Measurements from ENCODE around the gene PPIP5K2.
"Not testable (repeated sequence)": the region's sequence is repeated elsewhere in the genome, so short reads cannot be mapped to it uniquely, and the experiment has no call there.

The PPIP5K2 gene

GRCh38 chr5:103126557-103126956 is 6.5 kb downstream of the PPIP5K2 start:
- DNase-seq = no peak

GRCh38 chr5:103127292-103127817 is 7.3 kb downstream of the PPIP5K2 start:
- no peak for DNase-seq

GRCh38 chr5:103128202-103128601 is 8.1 kb downstream of the PPIP5K2 start:
- DNase-seq = no peak

- no peak for DNase-seq
These were observed 12.6 kb downstream of the PPIP5K2 start for GRCh38 chr5:103132684-103133083.

GRCh38 chr5:103133231-103133630 is 13.1 kb downstream of the PPIP5K2 start:
- DNase-seq = no peak

GRCh38 chr5:103135461-103135860 is 15.4 kb downstream of the PPIP5K2 start:
- no peak for DNase-seq

GRCh38 chr5:103138202-103138690 is 18.1 kb downstream of the PPIP5K2 start:
- DNase-seq = no peak

GRCh38 chr5:103139264-103139865 is 19.3 kb downstream of the PPIP5K2 start:
- DNase-seq = peak; percentile 25 to 37

- not testable (repeated sequence) for DNase-seq
These were observed 22.0 kb downstream of the PPIP5K2 start for GRCh38 chr5:103142132-103142531.

- no peak for DNase-seq
These were observed 25.1 kb downstream of the PPIP5K2 start for GRCh38 chr5:103145196-103145595.

- no peak for DNase-seq
These were observed 28.1 kb downstream of the PPIP5K2 start for GRCh38 chr5:103148213-103148612.

GRCh38 chr5:103151156-103151555 is 31.1 kb downstream of the PPIP5K2 start:
- no peak for DNase-seq

GRCh38 chr5:103166706-103167105 is 46.6 kb downstream of the PPIP5K2 start:
- DNase-seq = no peak

- DNase-seq = no peak
These were observed 54.0 kb downstream of the PPIP5K2 start for GRCh38 chr5:103174147-103174546.

GRCh38 chr5:103177543-103177942 is 57.4 kb downstream of the PPIP5K2 start:
- no peak for DNase-seq

GRCh38 chr5:103178167-103178566 is 58.1 kb downstream of the PPIP5K2 start:
- DNase-seq = no peak

- no peak for DNase-seq
These were observed 66.1 kb downstream of the PPIP5K2 start for GRCh38 chr5:103186152-103186551.

- DNase-seq = no peak
These were observed 68.3 kb downstream of the PPIP5K2 start for GRCh38 chr5:103188436-103188835.

GRCh38 chr5:103203226-103203625 is 83.1 kb downstream of the PPIP5K2 start:
- no peak for DNase-seq

GRCh38 chr5:103204990-103205389 is 84.9 kb downstream of the PPIP5K2 start:
- DNase-seq = not testable (repeated sequence)

GRCh38 chr5:103205991-103206700 is 86.0 kb downstream of the PPIP5K2 start:
- no peak for DNase-seq

- no peak for DNase-seq
These were observed 86.9 kb downstream of the PPIP5K2 start for GRCh38 chr5:103207011-103207410.

GRCh38 chr5:103207653-103208052 is 87.6 kb downstream of the PPIP5K2 start:
- DNase-seq = no peak

GRCh38 chr5:103208460-103208859 is 88.4 kb downstream of the PPIP5K2 start:
- no peak for DNase-seq

All from hippocampal formation (tissue), 2 donors.